Calu3 (cell line): ENCODE measurements around the gene ARHGEF38. TPM values are rescaled to one million over a fixed set of nuclear protein-coding genes. Genes with fewer than 3 reads are reported as not detected.
A peak's percentile ranks its signal among the peaks of the same experiment; 100 is the strongest.

Experiments used
- Bru-seq: library from RNA; stranded (reverse); fragments of 400-500 nt; gene quantifications from one replicate; lab custom pipeline; 2021; lab: Mats Ljungman, UMichigan
- BruChase-seq, 2 experiments: library from RNA; stranded (reverse); fragments of 400-500 nt; gene quantifications; one replicate each; lab custom pipeline; 2021; lab: Mats Ljungman, UMichigan
- BruUV-seq: library from RNA; stranded (reverse); fragments of 400-500 nt; replicated peaks from 2 replicates; lab custom pipeline; 2021; lab: Mats Ljungman, UMichigan
- CTCF ChIA-PET: fragments of 300-600 bp; sonication (Branson Sonifier 250); formaldehyde crosslinking; loops from one replicate; lab custom pipeline; 2022; ENCODE audit warnings: antibody characterized with exemption; lab: Charles Lee
- DNase-seq: peaks from one replicate; pipeline ENCODE4 v3.0.0; 2022
- H3K27ac Mint-ChIP-seq: one replicate; pipeline ENCODE4 v1.8.0; 2022; ENCODE audit warnings: mixed read lengths; ENCODE audit not compliant: unreplicated experiment
- H3K27me3 Mint-ChIP-seq: one replicate; pipeline ENCODE4 v1.8.0; 2022; ENCODE audit warnings: mixed read lengths; ENCODE audit not compliant: unreplicated experiment
- H3K36me3 Mint-ChIP-seq: one replicate; pipeline ENCODE4 v1.8.0; 2022; ENCODE audit warnings: mild to moderate bottlenecking, moderate library complexity, mixed read lengths; ENCODE audit not compliant: insufficient read depth, unreplicated experiment
- H3K4me1 Mint-ChIP-seq: one replicate; pipeline ENCODE4 v1.8.0; 2022; ENCODE audit warnings: mild to moderate bottlenecking, low read depth, mixed read lengths; ENCODE audit not compliant: unreplicated experiment
- H3K4me3 Mint-ChIP-seq: one replicate; pipeline ENCODE4 v1.8.0; 2022; ENCODE audit warnings: mild to moderate bottlenecking, low read depth, moderate library complexity, mixed read lengths; ENCODE audit not compliant: unreplicated experiment
- H3K9me3 Mint-ChIP-seq: one replicate; pipeline ENCODE4 v1.8.0; 2022; ENCODE audit warnings: low read depth, mixed read lengths; ENCODE audit not compliant: unreplicated experiment
- CTCF ChIP-seq: fragments of 200-600 bp; IDR thresholded peaks from one replicate; pipeline ENCODE4 v1.8.0; 2022; ENCODE audit warnings: antibody characterized with exemption; ENCODE audit not compliant: unreplicated experiment
- intact Hi-C: fragments of 100-400 bp; cut with micrococcal nuclease; formaldehyde crosslinking; loops from one replicate; pipeline ENCODE4 v1.10.0; 2022; ENCODE audit not compliant: unreplicated experiment
- long read RNA-seq: library from polyadenylated mRNA; stranded (forward); transcript quantifications from one replicate; pipeline ENCODE4 v2.0.0, GENCODE V29; 2022
- total RNA-seq: library from RNA; stranded (reverse); gene quantifications from 2 replicates; pipeline ENCODE4 v1.2.3, GENCODE V29; 2022

The ARHGEF38 gene
- total RNA-seq, result 16.6 and 22.8 TPM in 2 replicates
- percentile 90 among the genes with signal in this experiment for Bru-seq, nascent RNA
- BruChase-seq, experiment 1, labeled RNA remaining after a 6-hour chase, result percentile 56 among the genes with signal in this experiment
- percentile 64 among the genes with signal in this experiment for BruChase-seq, experiment 2, labeled RNA remaining after a 2-hour chase
- long read RNA-seq, full-length matches to known transcripts, result 4 of 16 reads
- long read RNA-seq, partial matches to known transcripts, result 3 of 16 reads
- long read RNA-seq, other reads (novel, unspliced or antisense), result 9 of 16 reads

- CTCF ChIA-PET, result interaction anchor here (1.1 to 1.3 kb wide), 2 partner anchors 31 to 33 kb away, joined by 4 to 5 read pairs; no protein-coding TSS in a partner anchor
- TF ChIP-seq CTCF, result no peak
- DNase-seq, result peak; percentile 80
- Mint-ChIP-seq H3K9me3 (no peaks in the 10 kb centered on the region), H3K4me3 (peak within 1 kb of the TSS; percentile 76), H3K27ac (peak within 1 kb of the TSS; percentile 91), H3K36me3 (peaks cover 49% of the 10 kb centered on the region), H3K4me1 (peaks cover 33% of the 10 kb centered on the region), H3K27me3 (no peaks in the 10 kb centered on the region)
- intact Hi-C loops, result loop anchor here (2.0 to 10.0 kb wide), 2 partner anchors 31 to 113 kb away; no protein-coding TSS in a partner anchor
- BruUV-seq, result no TSS peak
Observed at GRCh38 chr4:105551965-105552746, at the start of gene ARHGEF38. ARHGEF38 (plus strand) TSS chr4:105552620; CDS start chr4:105552766, 146 bp downstream.

- no peak overlapping the region for H3K4me3 Mint-ChIP-seq
- intact Hi-C loops, result no loop called here
- CTCF ChIA-PET, result no interaction called here
- no peaks in the 10 kb centered on the region for H3K27me3 Mint-ChIP-seq
- H3K4me1 Mint-ChIP-seq, result no peaks in the 10 kb centered on the region
- no peak for DNase-seq
- H3K36me3 Mint-ChIP-seq, result no peaks in the 10 kb centered on the region
- no TSS peak for BruUV-seq
- TF ChIP-seq CTCF, result no peak
- no peak overlapping the region for H3K27ac Mint-ChIP-seq
- no peaks in the 10 kb centered on the region for H3K9me3 Mint-ChIP-seq
Observed at GRCh38 chr4:105503484-105503883, 48.9 kb upstream of the ARHGEF38 start.

GRCh38 chr4:105504744-105505143 lies 47.7 kb upstream of the ARHGEF38 start:
- CTCF ChIA-PET, result no interaction called here
- Mint-ChIP-seq H3K27me3 (no peaks in the 10 kb centered on the region), H3K27ac (no peak overlapping the region), H3K4me1 (no peaks in the 10 kb centered on the region), H3K36me3 (no peaks in the 10 kb centered on the region), H3K4me3 (no peak overlapping the region), H3K9me3 (no peaks in the 10 kb centered on the region)
- intact Hi-C loops, result no loop called here
- TF ChIP-seq CTCF, result no peak
- no TSS peak for BruUV-seq
- DNase-seq, result no peak

GRCh38 chr4:105509291-105509690 lies 43.1 kb upstream of the ARHGEF38 start:
- Mint-ChIP-seq H3K27ac (no peak overlapping the region), H3K4me3 (no peak overlapping the region), H3K36me3 (no peaks in the 10 kb centered on the region), H3K9me3 (peaks cover 3% of the 10 kb centered on the region), H3K27me3 (no peaks in the 10 kb centered on the region), H3K4me1 (no peaks in the 10 kb centered on the region)
- CTCF ChIA-PET, result no interaction called here
- intact Hi-C loops, result no loop called here
- no TSS peak for BruUV-seq
- no peak for TF ChIP-seq CTCF
- no peak for DNase-seq
